ENCODE measurements around the gene NFIL3. TPM values are rescaled to one million over a fixed set of nuclear protein-coding genes. Genes with fewer than 3 reads are reported as not detected.

The NFIL3 gene
- total and polyA plus RNA-seq, 2 experiments from 2014 or later, result 19.7 to 43.0 TPM

DNA sequence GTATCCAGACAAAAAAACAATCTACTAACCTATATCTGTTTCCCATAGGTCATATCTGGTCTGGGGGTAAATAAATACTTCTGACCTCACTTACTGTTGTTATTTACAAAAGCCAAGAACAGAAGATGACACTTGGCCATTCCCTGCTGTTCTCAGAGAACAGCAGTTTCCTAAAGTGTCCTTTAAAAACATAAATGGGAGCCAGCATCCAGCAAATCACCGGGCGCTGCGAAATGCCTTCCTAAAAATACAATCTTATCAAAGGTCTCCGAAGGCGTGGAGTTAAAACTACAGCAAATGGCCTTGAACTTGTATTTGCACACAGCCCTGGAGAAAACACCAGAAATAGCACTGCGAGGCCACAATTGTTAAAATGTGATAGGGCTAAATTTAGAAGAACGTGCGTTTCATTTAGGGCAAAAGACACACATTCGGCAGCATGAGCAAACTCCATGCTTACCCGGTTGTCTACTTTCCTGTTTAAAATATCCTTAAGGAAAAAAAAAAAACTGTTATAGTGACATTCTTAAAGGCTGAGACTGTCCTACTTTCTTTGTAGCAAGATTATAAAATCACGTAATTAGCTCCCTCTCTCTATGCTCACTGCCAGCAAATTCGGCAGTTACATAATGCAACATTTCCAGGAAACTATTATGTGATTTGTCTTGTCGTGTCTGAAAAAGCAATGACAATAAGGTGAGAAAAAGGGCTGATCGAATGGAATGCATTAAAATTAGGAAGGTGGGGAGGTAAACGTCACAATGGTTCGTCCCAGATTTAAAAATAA, 1.5 kb downstream of the NFIL3 start:
- TF ChIP-seq, protein P1, sequence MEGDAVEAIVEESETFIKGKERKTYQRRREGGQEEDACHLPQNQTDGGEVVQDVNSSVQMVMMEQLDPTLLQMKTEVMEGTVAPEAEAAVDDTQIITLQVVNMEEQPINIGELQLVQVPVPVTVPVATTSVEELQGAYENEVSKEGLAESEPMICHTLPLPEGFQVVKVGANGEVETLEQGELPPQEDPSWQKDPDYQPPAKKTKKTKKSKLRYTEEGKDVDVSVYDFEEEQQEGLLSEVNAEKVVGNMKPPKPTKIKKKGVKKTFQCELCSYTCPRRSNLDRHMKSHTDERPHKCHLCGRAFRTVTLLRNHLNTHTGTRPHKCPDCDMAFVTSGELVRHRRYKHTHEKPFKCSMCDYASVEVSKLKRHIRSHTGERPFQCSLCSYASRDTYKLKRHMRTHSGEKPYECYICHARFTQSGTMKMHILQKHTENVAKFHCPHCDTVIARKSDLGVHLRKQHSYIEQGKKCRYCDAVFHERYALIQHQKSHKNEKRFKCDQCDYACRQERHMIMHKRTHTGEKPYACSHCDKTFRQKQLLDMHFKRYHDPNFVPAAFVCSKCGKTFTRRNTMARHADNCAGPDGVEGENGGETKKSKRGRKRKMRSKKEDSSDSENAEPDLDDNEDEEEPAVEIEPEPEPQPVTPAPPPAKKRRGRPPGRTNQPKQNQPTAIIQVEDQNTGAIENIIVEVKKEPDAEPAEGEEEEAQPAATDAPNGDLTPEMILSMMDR (IDR thresholded peaks at IDR 0.05; ENCODE audit: low read depth, low read length), result no peak
- Histone ChIP-seq H3K27ac (peak overlapping the region; percentile 94), H3K4me3 (peak overlapping the region; percentile 99), H3K9me3 (ENCODE audit: low read depth) (no peaks in the 10 kb centered on the region), H3K4me1 (ENCODE audit: low read depth) (peaks cover 9% of the 10 kb centered on the region), H3K36me3 (no peaks in the 10 kb centered on the region), H3K27me3 (no peaks in the 10 kb centered on the region)
- peak; percentile 53 to 64 for DNase-seq (ENCODE audit: low read depth in 1 of 2, low spot score in 1 of 2)

DNA sequence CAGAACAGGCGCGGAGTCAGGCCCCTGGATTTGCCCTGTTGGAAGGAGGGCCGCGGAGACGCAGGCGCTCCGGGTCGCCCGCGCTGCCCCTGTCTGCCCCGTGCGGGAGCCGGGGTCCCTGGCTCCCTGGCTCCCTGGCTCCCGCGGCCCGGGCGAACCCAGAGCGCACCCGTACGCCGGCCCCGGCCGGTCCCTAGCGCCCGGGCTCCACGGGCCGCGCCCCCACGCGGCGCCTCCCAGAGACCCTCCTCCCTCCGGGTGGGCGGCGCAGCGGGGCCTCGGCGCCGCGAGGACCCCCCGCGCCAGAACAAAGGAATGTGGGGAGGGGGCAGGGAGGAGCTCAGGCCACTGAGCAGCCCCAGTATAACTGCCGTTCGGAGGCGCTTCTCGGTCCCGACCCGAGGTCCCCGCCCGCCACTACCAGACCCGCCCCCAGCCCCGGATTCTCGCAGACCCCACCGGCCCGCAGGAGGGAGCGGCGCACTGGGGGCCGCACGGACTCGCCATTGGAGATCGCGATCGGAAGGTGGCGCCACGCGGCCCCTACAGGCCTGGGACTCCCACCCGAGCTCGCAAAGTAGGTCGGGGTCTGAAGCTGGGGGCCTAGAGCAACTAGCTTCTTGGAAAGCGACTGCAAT, 2.4 kb downstream of the NFIL3 start:
- H3K9me3 ChIP-seq (ENCODE audit: low read depth), result no peaks in the 10 kb centered on the region
- no peaks in the 10 kb centered on the region for H3K27me3 ChIP-seq
- peak overlapping the region; percentile 94 for H3K27ac ChIP-seq
- peak; percentile 66 to 80 for DNase-seq (ENCODE audit: low read depth in 1 of 2, low spot score in 1 of 2)
- peaks cover 9% of the 10 kb centered on the region for H3K4me1 ChIP-seq (ENCODE audit: low read depth)
- peak overlapping the region; percentile 99 for H3K4me3 ChIP-seq
- TF ChIP-seq, protein P1 (IDR thresholded peaks at IDR 0.05; ENCODE audit: low read depth, low read length), result peak; percentile 54
- H3K36me3 ChIP-seq, result no peaks in the 10 kb centered on the region

DNA sequence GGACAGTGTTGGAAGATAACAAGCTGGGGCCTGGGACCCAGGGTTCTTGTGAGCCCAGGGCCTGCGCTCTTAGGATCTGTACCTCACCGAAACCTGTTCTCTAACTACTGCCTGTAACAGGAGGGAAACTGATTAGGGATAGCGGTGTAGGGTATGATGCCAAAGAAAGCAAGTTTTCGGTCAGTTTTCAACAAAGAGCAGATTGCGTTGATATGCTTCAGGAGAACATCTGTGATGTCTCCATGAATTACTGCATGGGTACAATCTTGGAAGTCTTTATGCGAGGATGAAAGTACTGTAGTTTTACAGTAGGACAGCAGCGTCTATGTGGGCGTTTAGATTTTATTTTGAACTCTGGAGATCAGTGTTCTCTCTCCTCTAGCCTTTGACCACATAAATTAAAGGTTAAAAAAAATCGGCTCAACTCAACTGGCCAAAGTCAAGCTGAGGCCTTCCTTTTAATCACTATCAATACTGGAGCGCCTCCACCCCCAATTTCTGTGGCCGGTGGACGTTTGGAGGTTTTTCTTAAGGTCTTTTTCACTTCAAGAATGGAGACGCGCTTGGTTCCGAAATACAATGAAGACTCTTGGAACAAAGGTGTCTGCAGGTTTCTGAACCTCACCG, 3.0 kb downstream of the NFIL3 start:
- Histone ChIP-seq H3K27ac (peak overlapping the region; percentile 94), H3K4me1 (ENCODE audit: low read depth) (peaks cover 6% of the 10 kb centered on the region), H3K9me3 (ENCODE audit: low read depth) (no peaks in the 10 kb centered on the region), H3K4me3 (peak overlapping the region; percentile 99), H3K36me3 (no peaks in the 10 kb centered on the region), H3K27me3 (no peaks in the 10 kb centered on the region)
- peak in 1 of 2 donors; percentile 47 for DNase-seq (ENCODE audit: low read depth in 1 of 2, low spot score in 1 of 2)
- TF ChIP-seq, protein P1 (IDR thresholded peaks at IDR 0.05; ENCODE audit: low read depth, low read length), result no peak

DNA sequence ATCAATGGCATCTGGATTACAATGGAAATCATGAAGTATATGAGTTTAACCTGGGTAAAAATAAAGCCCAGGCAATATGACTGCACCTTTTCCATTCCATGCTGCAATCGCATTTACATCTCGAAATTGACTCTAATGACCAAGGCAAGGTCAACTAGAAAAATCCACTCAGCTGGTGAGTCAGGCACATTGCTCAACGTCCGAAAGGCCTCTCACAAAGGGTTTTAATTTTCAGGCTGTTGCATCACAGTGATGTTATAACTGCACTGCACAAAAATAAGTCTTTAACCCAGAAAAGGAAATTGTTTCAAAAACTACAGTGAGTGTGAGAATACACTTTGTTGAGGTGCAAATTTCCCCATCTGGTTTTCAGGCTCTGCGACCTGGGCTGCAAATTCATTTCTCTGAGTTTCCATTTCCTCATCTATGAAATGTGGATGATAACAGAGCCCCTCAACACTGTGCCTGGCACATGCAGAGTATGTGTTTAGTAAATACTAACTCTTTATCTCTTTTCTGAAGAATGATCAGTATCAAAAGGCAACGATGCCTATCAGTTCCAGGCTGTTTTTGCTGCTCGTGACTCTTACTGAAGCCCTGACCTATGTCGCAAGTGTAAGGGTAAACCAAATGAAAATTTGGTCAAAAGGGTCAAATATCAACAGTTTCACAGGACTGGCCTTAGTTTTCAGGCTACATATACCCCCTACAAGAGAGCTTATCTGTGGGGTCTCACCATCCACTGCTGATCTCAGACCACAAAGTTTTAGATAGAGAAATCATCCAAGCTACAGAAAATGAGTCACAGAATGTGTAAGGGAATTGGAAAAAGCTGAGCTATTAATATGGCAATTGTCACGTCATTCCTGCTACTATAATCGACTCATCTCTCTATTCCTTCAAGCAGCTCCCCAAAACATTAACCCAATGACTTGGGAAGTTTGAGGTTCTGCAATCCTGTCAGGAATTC, 4.1 kb downstream of the NFIL3 start:
- TF ChIP-seq, protein P1 (IDR thresholded peaks at IDR 0.05; ENCODE audit: low read depth, low read length), result no peak
- no peaks in the 10 kb centered on the region for H3K36me3 ChIP-seq
- no peaks in the 10 kb centered on the region for H3K27me3 ChIP-seq
- H3K27ac ChIP-seq, result no peak overlapping the region
- DNase-seq (ENCODE audit: low read depth in 1 of 2, low spot score in 1 of 2), result peak in 1 of 2 donors; percentile 96
- no peak overlapping the region for H3K4me3 ChIP-seq
- no peaks in the 10 kb centered on the region for H3K9me3 ChIP-seq (ENCODE audit: low read depth)
- H3K4me1 ChIP-seq (ENCODE audit: low read depth), result peaks cover 6% of the 10 kb centered on the region

DNA sequence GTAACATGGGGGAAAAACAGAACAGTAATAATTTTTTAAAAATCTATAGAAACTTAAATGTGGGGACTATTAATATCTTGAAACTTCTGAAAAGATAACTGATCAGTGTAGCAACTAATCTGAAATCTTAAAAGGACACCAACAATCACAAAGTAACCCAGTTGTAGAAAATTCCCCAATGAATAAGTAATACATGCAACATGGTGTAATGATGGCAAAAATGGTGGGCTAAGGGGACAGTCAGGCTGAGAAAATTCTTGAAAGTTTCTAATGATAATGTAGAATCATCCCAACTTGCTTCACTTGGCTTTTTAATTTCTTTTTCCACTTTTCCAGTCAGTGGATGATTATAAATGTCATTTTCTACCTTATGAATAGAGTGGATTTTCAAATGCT, 5.4 kb downstream of the NFIL3 start:
- TF ChIP-seq, protein P1 (IDR thresholded peaks at IDR 0.05; ENCODE audit: low read depth, low read length), result no peak
- no peak for DNase-seq (ENCODE audit: low read depth in 1 of 2, low spot score in 1 of 2)
- Histone ChIP-seq H3K27ac (no peak overlapping the region), H3K27me3 (no peaks in the 10 kb centered on the region), H3K9me3 (ENCODE audit: low read depth) (no peaks in the 10 kb centered on the region), H3K36me3 (no peaks in the 10 kb centered on the region), H3K4me1 (ENCODE audit: low read depth) (peaks cover 6% of the 10 kb centered on the region), H3K4me3 (no peak overlapping the region)

All from cardiac muscle cell (in vitro differentiated cells and primary cell).